ENCODE data around the gene PRR23E.

- TF ChIP-seq EZH2 (IDR thresholded peaks at IDR 0.05; ENCODE audit: borderline replicate concordance, control insufficient read depth, low read depth, low read length) (no peak), RAD21 (IDR thresholded peaks at IDR 0.05; ENCODE audit: insufficient read depth, low read depth, low read length) (no peak)
Observed at GRCh38 chr3:127222664-127223063, 29.7 kb downstream of the PRR23E start.
